Mammary epithelial cell (primary cell): ENCODE results near the gene EFCAB7.

ENCODE experiments used
- CTCF ChIP-seq, 2 donors: IDR thresholded peaks in 1 of 2; conservative IDR thresholded peaks in 1 of 2; 2 replicates each; pipeline ENCODE4 v1.5.1; 2011 to 2012; ENCODE audit warnings: inconsistent platforms in 2 of 2, low read length in 2 of 2, mild to moderate bottlenecking in 2 of 2, control low read depth in 1 of 2, low read depth in 1 of 2; ENCODE audit not compliant: insufficient read depth in 1 of 2; ENCODE audit errors: extremely low read depth in 1 of 2
- EZH2 ChIP-seq: IDR thresholded peaks from 2 replicates; pipeline ENCODE4 v1.6.1; 2012; ENCODE audit warnings: low read length, inconsistent platforms, borderline replicate concordance

DNA sequence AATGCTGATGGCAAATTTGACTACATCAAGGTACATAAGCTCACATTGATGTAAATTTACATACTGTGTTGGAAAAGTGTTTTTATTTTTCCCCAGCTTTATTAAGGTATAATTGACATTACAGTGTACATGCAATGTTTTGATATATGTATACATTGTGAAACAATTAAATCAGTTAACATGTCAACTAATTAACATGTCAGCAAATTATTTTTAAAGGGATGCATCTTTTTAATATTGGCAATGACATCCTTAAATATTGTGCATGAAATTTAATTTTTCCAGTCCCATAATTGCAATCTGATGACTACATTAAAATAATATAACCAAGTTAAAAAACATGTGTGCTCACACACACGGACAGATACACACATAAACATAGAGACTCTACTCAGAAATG, 9.4 kb downstream of the EFCAB7 start:
- TF ChIP-seq CTCF (conservative IDR thresholded peaks at IDR 0.05 in 1 of 2, IDR thresholded peaks at IDR 0.05 in 1 of 2; ENCODE audit: extremely low read depth in 1 of 2, insufficient read depth in 1 of 2, low read depth in 1 of 2, low read length in 2 of 2) (no peak), EZH2 (no peak)
